ENCODE data around the gene ACP2. TPM values are rescaled to one million over a fixed set of nuclear protein-coding genes. Genes with fewer than 3 reads are reported as not detected.
"Not testable (repeated sequence)": the region's sequence is repeated elsewhere in the genome, so short reads cannot be mapped to it uniquely, and the experiment has no call there.

Gene ACP2
- total RNA-seq, 1 donor from 2014 or later = 12.7 TPM

DNA sequence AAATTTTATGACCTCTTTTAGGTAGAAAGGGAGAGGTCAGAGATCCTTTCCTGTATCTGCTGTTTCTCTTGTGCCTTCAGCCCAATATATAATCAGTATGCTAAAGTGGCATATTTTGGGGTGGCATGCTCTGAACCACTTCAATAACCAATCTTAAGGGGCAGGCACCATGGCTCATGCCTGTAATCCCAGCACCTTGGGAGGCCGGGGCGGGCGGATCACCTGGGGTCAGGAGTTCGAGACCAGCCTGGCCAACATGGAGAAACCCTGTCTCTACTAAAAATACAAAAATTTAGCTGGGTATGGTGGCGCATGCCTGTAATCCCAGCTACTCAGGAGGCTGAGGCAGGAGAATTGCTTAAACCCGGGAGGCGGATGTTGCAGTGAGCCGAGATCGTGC, 50.5 kb downstream of the ACP2 start:
- not testable (repeated sequence) for ATAC-seq

DNA sequence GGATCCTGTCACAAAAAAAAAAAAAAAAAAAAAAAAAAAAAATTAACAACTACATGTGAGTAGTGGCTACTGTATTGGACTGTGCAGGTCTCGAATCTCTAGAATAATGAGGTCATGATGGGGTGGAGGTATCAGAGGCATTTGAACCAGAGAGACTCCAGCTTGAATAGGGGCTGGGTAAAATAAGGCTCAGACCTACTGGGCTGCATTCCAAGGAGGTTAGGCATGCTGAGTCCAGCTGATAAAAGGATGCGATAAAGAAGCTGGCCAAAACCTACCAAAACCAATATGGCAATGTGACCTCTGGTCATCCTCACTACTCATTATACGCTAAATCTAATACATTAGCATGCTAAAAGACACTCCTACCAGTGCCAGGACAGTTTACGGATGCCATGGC, 56.5 kb downstream of the ACP2 start:
- ATAC-seq = no peak

GRCh38 chr11:47191137-47191536, 57.5 kb downstream of the ACP2 start:
- ATAC-seq = not testable (repeated sequence)

Other genes starting within 250 kb of the ACP2 start
- gene ARFGAP2, start 71.9 kb downstream of the ACP2 start, total RNA-seq = 77.9 TPM
- 55.3 TPM for gene PACSIN3, start 62.4 kb downstream of the ACP2 start, total RNA-seq
- gene DDB2, start 33.8 kb downstream of the ACP2 start, total RNA-seq = 49.3 TPM
- gene NR1H3, start 9.2 kb upstream of the ACP2 start, total RNA-seq = 5.8 TPM
- gene MADD, start 21.3 kb upstream of the ACP2 start, total RNA-seq = 11.4 TPM
- not detected for gene MYBPC3, start 103.9 kb upstream of the ACP2 start, total RNA-seq
- gene SPI1, start 129.7 kb upstream of the ACP2 start, total RNA-seq = 2.2 TPM
- 6.4 TPM for gene SLC39A13, start 159.8 kb upstream of the ACP2 start, total RNA-seq
- gene PSMC3, start 177.6 kb upstream of the ACP2 start, total RNA-seq = 88.2 TPM
- gene RAPSN, start 200.3 kb upstream of the ACP2 start, total RNA-seq = 0.44 TPM

Data from esophagus mucosa (tissue), 1 donor.